OCI-LY7 (cell line): ENCODE measurements around the gene GTF2IRD1.
"Not testable (repeated sequence)": the region's sequence is repeated elsewhere in the genome, so short reads cannot be mapped to it uniquely, and the experiment has no call there.

Experiments
- CTCF ChIP-seq: fragments of 200-600 bp; sonication (generic); conservative IDR thresholded peaks from 2 replicates; pipeline ENCODE4 v1.5.1; 2014; ENCODE audit warnings: mild to moderate bottlenecking, antibody characterized with exemption, low read length, moderate library complexity, mixed read lengths
- EZH2phosphoT487 ChIP-seq: fragments of 200-600 bp; sonication (generic); IDR thresholded peaks from 2 replicates; pipeline ENCODE4 v1.6.1; 2018; ENCODE audit warnings: low read depth, borderline replicate concordance, mild to moderate bottlenecking, mixed run types, antibody characterized with exemption, low read length, moderate library complexity, mixed read lengths

- not testable (repeated sequence) for TF ChIP-seq CTCF, EZH2phosphoT487
Observed at GRCh38 chr7:74440143-74440542, 13.6 kb upstream of the GTF2IRD1 start.
